Effector memory CD8-positive, alpha-beta T cell (primary cell): Measurements from ENCODE around the gene ZBTB11.
A peak's percentile ranks its signal among the peaks of the same experiment; 100 is the strongest.
"Not testable (repeated sequence)": the region's sequence is repeated elsewhere in the genome, so short reads cannot be mapped to it uniquely, and the experiment has no call there.

Source experiments
- ATAC-seq: fragments of 150-1000 bp; cut with Tn5 transposase; replicated peaks from 2 replicates; pipeline ENCODE4 v1.10.0; 2021; ENCODE audit warnings: mild to moderate bottlenecking, moderate library complexity
- DNase-seq, 3 experiments: peaks; one replicate each; pipeline ENCODE4 v3.0.0; 2021
- H3K27ac Mint-ChIP-seq, 2 donors: one replicate each; pipeline ENCODE4 v1.8.0; 2022; ENCODE audit warnings: mild to moderate bottlenecking in 2 of 2, mixed read lengths in 2 of 2, moderate library complexity in 2 of 2
- H3K27me3 Mint-ChIP-seq, 2 donors: one replicate each; pipeline ENCODE4 v1.8.0; 2022; ENCODE audit warnings: mixed read lengths in 2 of 2
- H3K36me3 Mint-ChIP-seq: one replicate; pipeline ENCODE4 v1.8.0; 2022; ENCODE audit warnings: mild to moderate bottlenecking, moderate library complexity, mixed read lengths; ENCODE audit not compliant: insufficient read depth
- H3K4me1 Mint-ChIP-seq, 2 donors: one replicate each; pipeline ENCODE4 v1.8.0; 2022; ENCODE audit warnings: low read depth in 2 of 2, mixed read lengths in 2 of 2
- H3K4me3 Mint-ChIP-seq, 2 donors: one replicate each; pipeline ENCODE4 v1.8.0; 2022; ENCODE audit warnings: mild to moderate bottlenecking in 2 of 2, mixed read lengths in 2 of 2, moderate library complexity in 2 of 2
- H3K9me3 Mint-ChIP-seq, 2 donors: one replicate each; pipeline ENCODE4 v1.8.0; 2022; ENCODE audit warnings: mixed read lengths in 2 of 2

ZBTB11 gene

DNA sequence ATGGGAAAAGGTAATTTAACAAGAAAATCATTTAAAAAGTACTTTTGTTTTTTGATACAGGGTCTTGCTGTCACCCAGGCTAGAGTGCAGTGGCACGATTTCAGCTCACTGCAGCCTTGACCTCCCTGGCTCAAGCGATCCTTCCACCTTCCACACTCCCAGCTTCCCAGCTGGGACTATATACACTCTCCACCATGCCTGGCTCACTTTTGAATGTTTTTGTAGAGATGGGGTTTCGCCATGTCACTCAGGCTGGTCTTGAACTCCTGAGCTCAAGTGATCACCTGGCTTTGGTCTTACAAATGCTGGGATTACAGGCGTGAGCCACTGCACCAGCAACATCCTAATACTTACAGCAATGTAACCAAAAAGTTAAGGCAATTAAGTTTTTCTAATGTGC lies 3.5 kb upstream of the ZBTB11 start:
- DNase-seq (no peak), ATAC-seq (no peak)
- H3K27ac Mint-ChIP-seq = peak overlapping the region in 1 of 2 donors; percentile 26
- no peaks in the 10 kb centered on the region for H3K9me3 Mint-ChIP-seq
- H3K27me3 Mint-ChIP-seq = no peaks in the 10 kb centered on the region
- H3K4me1 Mint-ChIP-seq = peaks cover 24 to 33% of the 10 kb centered on the region in 2 donors
- H3K36me3 Mint-ChIP-seq = peaks cover 87% of the 10 kb centered on the region
- no peak overlapping the region for H3K4me3 Mint-ChIP-seq

DNA sequence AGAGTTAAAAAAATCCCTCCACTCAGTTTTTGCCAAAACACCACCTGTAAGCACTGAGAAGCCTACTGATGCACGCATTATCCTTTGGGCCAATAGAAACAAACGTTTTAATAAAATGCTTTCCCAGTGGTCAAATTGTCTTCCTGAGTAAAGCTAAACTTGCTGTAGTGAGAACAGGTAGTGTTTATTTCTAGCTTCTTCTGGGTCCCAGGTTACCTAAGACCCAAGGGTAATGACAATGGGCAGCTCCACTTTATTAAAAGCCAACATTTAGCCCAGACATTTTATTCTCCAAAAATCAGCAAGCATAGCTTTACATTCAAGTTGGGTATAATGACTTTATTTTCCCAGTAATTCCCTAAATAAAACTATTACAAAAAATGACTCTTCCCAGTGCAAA lies 1.9 kb upstream of the ZBTB11 start:
- not testable (repeated sequence) for ATAC-seq, H3K9me3 Mint-ChIP-seq, DNase-seq, H3K4me3 Mint-ChIP-seq, H3K27me3 Mint-ChIP-seq, H3K27ac Mint-ChIP-seq
- H3K36me3 Mint-ChIP-seq = peaks cover 77% of the 10 kb centered on the region
- peaks cover 21 to 37% of the 10 kb centered on the region in 2 donors for H3K4me1 Mint-ChIP-seq

DNA sequence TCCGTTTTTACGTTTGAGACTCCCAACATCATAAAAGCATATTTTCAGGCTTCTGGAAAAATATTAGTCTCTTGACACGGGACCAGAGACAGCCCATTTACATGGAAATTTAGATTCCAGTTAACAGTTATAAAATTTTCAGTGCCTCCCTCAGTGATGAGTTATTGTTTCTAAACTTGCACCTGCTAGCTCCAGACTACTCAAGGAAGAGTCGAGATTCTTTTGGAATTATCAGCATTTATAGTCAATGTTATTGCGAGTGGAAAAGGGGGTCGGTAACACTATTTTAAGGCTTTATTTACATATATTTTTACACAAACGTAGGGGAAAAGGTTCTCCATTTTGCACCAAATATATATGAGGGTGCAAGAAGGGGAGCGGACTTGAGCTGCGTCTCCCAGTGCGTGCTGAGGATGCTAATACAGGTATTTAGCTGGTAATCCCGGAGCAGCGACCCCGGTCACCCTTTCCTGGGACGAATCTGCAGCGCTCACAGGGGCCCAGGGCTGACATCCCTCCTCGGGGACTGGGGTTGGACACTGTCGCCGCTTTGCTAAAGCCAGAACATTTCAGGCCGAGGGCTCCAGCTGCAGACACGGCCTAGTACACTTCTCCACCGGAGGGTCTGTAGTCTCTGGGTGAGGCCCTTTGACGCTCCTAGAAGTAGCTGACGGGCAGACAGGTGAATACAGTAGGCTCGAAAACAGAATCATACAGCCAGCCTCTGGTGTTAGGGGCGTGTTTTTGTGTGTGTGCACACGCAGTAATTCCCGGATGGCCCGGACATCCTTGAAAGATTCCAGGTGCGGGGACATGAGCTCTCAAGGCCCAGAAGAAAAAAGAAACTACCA lies 729 bp upstream of the ZBTB11 start:
- Mint-ChIP-seq H3K27ac (peak overlapping the region; percentile 98 to 99), H3K4me3 (peak overlapping the region; percentile 94 to 99), H3K4me1 (peaks cover 24 to 45% of the 10 kb centered on the region in 2 donors), H3K9me3 (no peaks in the 10 kb centered on the region), H3K27me3 (no peaks in the 10 kb centered on the region), H3K36me3 (peaks cover 77% of the 10 kb centered on the region)
- no peak for DNase-seq
- ATAC-seq = no peak

DNA sequence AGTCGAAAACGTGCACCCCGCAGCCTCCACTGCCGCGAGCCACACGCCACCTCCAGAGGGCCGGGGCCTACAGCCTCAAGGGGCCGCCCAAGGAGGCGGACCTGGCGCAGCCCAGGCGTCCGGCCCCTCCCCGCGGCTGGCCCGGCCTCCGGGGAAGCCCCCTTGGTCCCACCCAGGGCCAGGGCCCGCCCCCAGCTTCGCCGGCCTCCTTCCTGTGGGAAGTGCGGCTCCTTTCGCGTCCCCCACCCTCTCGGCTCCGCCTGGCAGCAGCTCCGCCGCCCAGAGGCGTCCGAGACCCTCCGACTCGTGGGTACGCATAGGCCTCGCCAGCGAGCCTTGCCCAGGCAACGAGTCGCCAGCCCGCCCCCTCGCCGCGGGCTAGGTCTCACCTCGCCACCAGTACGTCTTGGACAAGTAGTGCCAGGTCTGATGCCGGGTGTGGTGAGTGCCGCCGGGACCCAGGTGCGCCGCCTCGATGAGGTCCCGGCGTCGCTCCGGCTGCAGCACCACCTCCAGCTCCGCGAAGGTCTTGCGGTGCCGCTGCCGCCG lies 642 bp downstream of the ZBTB11 start:
- ATAC-seq = peak; percentile 86
- DNase-seq = peak; percentile 95 to 97 (median 96)
- Mint-ChIP-seq H3K36me3 (peaks cover 67% of the 10 kb centered on the region), H3K27me3 (no peaks in the 10 kb centered on the region), H3K4me1 (peaks cover 25 to 53% of the 10 kb centered on the region in 2 donors), H3K9me3 (no peaks in the 10 kb centered on the region), H3K4me3 (peak overlapping the region; percentile 94 to 99), H3K27ac (peak overlapping the region; percentile 98 to 99)

DNA sequence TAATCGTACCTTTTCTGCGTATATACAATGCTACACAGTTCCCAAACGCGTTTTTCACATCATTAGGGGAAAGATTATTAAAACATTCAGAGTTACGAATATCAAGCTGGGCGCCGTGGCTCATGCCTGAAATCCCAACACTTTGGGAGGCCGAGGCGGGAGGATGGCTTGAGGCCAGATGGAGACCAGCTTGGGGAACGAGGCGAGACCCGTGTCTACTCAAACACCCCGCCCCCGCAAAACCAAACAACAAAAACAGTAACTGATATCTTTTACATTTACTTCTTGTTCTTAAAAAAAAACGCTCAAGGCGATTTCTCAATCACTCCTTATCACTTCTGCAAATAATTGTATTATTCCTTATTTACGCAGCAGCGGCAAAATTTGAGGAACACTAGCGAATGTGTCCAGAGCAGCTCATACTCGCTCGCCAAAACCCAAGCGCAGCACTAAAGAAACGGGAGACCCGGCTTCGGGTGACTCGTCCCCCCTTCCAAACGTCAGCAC lies 1.2 kb downstream of the ZBTB11 start:
- Mint-ChIP-seq H3K9me3 (no peaks in the 10 kb centered on the region), H3K27ac (peak overlapping the region; percentile 98 to 99), H3K4me1 (peaks cover 23 to 51% of the 10 kb centered on the region in 2 donors), H3K4me3 (peak overlapping the region; percentile 94 to 99), H3K27me3 (no peaks in the 10 kb centered on the region), H3K36me3 (peaks cover 66% of the 10 kb centered on the region)
- no peak for ATAC-seq
- no peak for DNase-seq

DNA sequence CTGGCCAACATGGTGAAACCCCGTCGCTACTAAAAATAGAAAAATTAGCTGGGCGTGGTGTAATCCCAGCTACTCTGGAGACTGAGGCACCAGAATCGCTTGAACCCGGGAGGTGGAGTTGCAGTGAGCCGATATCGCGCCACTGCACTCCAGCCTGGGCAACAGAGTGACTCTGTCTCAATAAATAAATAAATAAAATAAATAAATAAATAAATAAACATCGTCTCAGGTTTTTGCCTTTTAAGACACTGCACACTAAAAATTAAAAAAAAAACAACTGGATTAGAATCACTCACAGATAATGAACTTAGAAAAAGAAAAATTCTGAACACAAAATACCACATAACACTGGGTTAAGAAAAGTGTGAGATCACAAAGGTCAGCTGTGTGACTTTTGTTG lies 2.4 kb downstream of the ZBTB11 start:
- ATAC-seq (no peak), DNase-seq (no peak)
- peak overlapping the region; percentile 94 to 99 for H3K4me3 Mint-ChIP-seq
- peaks cover 23 to 50% of the 10 kb centered on the region in 2 donors for H3K4me1 Mint-ChIP-seq
- H3K9me3 Mint-ChIP-seq = no peaks in the 10 kb centered on the region
- no peaks in the 10 kb centered on the region for H3K27me3 Mint-ChIP-seq
- H3K27ac Mint-ChIP-seq = peak overlapping the region; percentile 82 to 99
- peaks cover 63% of the 10 kb centered on the region for H3K36me3 Mint-ChIP-seq

DNA sequence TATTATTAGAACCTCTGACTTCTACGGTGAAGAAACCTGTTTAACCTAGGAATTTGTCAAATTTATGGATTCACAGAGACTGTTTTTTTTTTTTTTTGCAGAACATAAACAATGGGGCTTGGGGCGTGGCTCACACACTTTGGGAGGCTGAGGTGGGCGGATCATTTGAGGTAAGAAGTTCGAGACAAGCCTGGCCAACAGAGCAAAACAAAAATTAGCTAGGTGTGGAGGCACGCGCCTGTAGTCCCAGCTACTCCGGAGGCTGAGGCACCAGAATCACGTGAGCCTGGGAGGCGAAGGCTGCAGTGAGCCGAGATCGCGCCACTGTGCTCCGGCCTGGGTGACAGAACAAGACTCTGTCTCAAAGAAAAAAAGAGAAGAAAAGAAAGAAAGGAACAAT lies 3.0 kb downstream of the ZBTB11 start:
- ATAC-seq = no peak
- Mint-ChIP-seq H3K27ac (peak overlapping the region; percentile 74 to 82), H3K36me3 (peaks cover 62% of the 10 kb centered on the region), H3K9me3 (no peaks in the 10 kb centered on the region), H3K4me1 (peaks cover 23 to 50% of the 10 kb centered on the region in 2 donors), H3K27me3 (no peaks in the 10 kb centered on the region), H3K4me3 (peak overlapping the region; percentile 26 to 61)
- DNase-seq = no peak

DNA sequence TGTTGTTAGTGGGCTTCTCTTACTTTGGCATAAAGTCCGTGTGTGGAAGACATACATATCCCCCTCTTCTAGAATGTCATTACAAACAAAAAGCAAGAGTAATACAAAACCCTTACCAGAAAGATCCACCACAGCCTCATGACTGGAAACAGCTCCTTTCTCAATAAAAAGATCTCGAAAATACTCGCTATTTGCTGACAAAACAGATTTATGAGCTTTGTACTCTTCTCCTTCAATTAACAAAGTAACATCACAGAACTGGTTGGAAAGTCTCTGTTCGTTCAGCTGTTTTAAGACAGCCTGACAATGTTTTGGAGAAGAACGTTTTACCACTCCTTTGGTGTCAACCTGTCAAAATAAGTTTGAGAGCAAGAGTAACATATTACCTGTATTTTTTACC lies 5.9 kb downstream of the ZBTB11 start:
- DNase-seq = no peak
- ATAC-seq = no peak
- Mint-ChIP-seq H3K4me3 (no peak overlapping the region), H3K27me3 (no peaks in the 10 kb centered on the region), H3K27ac (no peak overlapping the region), H3K36me3 (peaks cover 64% of the 10 kb centered on the region), H3K9me3 (no peaks in the 10 kb centered on the region), H3K4me1 (peaks cover 20 to 43% of the 10 kb centered on the region in 2 donors)

DNA sequence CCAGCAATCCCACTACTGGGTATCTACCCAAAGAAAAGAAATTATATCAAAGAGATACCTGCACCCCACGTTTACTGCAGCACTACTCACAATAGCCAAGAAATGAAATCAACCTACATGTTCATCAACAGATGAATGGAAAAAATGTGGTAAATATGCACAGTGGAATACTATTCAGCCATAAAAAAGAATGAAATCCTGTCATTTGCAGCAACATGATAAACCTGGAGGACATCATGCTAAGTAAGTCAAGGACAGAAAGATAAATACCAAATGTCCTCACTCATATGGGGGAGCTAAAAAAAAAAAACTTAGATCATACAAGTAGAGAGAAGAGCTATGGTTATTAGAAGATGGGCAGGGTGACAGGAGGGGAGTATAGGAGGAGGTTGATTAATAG lies 9.1 kb downstream of the ZBTB11 start:
- no peak for ATAC-seq
- H3K4me1 Mint-ChIP-seq = peaks cover 10 to 24% of the 10 kb centered on the region in 2 donors
- H3K9me3 Mint-ChIP-seq = no peaks in the 10 kb centered on the region
- no peaks in the 10 kb centered on the region for H3K27me3 Mint-ChIP-seq
- peaks cover 77% of the 10 kb centered on the region for H3K36me3 Mint-ChIP-seq
- no peak overlapping the region for H3K4me3 Mint-ChIP-seq
- DNase-seq = no peak
- no peak overlapping the region for H3K27ac Mint-ChIP-seq

DNA sequence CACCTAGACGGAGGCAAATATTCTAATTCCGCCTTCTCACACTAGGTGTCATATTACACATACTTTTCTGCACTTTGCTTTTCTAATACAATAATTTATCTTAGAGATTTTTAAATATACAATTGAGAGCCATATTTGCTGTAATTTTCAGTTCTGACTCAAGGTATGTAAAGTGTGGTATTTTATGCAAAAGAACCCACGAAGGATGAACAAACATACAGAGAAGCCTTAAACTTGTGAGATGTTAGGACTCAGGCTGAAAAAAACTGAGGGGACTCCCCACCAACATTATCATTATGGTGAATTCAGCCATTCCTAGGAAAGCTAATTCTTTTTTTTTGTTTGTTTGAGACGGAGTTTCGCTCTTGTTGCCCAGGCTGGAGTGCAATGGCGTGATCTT lies 9.6 kb downstream of the ZBTB11 start:
- Mint-ChIP-seq H3K27ac (no peak overlapping the region), H3K4me1 (peaks cover 5 to 19% of the 10 kb centered on the region in 2 donors), H3K36me3 (peaks cover 80% of the 10 kb centered on the region), H3K27me3 (no peaks in the 10 kb centered on the region), H3K9me3 (no peaks in the 10 kb centered on the region), H3K4me3 (no peak overlapping the region)
- DNase-seq (no peak), ATAC-seq (no peak)

DNA sequence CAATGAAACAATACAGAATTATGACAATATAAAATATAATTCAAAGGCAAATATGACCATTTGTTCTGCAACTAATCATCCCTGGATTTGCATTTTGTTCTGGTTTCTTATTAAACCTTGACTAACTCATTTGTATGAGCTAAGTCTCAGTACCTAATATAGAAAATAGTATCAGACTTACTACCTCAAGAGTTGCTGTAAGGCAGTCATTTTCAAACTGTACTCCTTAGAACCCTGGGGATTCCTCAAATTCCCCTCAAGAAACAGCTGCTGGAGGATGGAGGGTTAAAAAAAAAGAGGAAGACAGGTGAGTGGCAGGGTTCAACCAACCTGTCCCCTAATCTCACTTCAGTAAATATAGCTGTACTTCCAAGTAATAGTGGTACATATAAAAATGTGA lies 11.1 kb downstream of the ZBTB11 start:
- H3K4me3 Mint-ChIP-seq = no peak overlapping the region
- H3K36me3 Mint-ChIP-seq = peaks cover 87% of the 10 kb centered on the region
- ATAC-seq (no peak), DNase-seq (no peak)
- no peak overlapping the region for H3K27ac Mint-ChIP-seq
- no peaks in the 10 kb centered on the region for H3K27me3 Mint-ChIP-seq
- H3K4me1 Mint-ChIP-seq = peaks cover 5 to 9% of the 10 kb centered on the region in 2 donors
- H3K9me3 Mint-ChIP-seq = no peaks in the 10 kb centered on the region

DNA sequence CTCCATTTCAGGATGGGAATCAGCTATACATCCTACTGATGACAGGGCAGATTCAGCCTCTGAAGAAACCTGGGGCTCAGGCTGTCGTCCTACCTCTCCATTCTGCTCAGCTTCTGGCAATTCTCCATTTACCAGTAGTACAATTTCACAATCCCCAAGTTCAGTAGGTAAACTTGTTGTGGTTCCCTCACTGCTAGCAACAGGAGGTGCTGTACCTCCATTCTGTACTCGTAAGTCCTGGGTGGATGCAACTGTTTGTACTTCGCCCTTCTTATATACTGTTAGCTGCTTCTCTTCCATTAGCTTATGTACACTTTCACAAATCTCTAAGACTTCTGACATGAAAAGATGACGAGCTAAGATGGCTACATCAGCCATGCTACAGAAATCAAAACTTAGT lies 11.6 kb downstream of the ZBTB11 start:
- Mint-ChIP-seq H3K27me3 (no peaks in the 10 kb centered on the region), H3K4me1 (peaks cover 5 to 8% of the 10 kb centered on the region in 2 donors), H3K9me3 (no peaks in the 10 kb centered on the region), H3K4me3 (no peak overlapping the region), H3K27ac (no peak overlapping the region), H3K36me3 (peaks cover 89% of the 10 kb centered on the region)
- DNase-seq (no peak), ATAC-seq (no peak)

DNA sequence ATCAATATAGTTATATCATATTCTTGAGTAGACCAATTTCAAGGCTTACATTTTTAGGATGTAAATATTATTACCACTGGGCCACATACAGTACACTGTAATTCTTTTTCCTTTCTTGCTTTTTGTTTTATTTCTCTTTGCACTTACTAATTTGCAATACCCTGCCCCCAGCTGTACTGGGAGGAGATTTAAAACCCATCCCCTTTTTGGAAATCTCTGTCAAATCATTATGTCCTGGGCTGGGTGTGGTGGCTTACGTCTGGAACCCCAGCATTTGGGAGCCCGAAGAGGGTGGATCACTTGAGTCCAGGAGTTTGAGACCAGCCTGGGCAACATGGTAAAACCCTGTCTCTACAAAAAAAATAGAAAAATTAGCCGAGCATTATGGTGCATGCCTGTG lies 16.2 kb downstream of the ZBTB11 start:
- no peak overlapping the region for H3K27ac Mint-ChIP-seq
- no peak overlapping the region for H3K4me3 Mint-ChIP-seq
- H3K4me1 Mint-ChIP-seq = peaks cover under 1 to 2% of the 10 kb centered on the region in 2 donors
- H3K9me3 Mint-ChIP-seq = no peaks in the 10 kb centered on the region
- DNase-seq (no peak), ATAC-seq (no peak)
- H3K27me3 Mint-ChIP-seq = no peaks in the 10 kb centered on the region
- H3K36me3 Mint-ChIP-seq = peaks cover 96% of the 10 kb centered on the region

DNA sequence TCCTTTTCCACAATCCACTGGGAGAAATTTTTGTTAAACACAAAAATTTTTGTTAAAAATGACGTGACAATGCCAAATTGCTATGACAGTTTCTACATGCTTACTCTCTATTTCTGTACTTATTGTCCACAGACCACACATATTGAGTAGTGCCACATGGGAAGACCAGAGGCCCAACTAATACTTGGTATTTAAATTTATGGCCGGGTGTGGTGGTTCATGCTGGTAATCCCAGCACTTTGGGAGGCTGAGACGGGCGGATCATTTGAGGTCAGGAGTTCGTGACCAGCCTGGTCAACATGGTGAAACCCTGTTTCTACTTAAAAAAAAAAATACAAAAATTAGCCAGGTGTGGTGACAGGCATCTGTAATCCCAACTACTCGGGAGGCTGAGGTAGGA lies 20.3 kb downstream of the ZBTB11 start:
- H3K36me3 Mint-ChIP-seq = peaks cover 99% of the 10 kb centered on the region
- ATAC-seq (no peak), DNase-seq (no peak)
- no peak overlapping the region for H3K4me3 Mint-ChIP-seq
- H3K4me1 Mint-ChIP-seq = no peaks in the 10 kb centered on the region
- no peaks in the 10 kb centered on the region for H3K9me3 Mint-ChIP-seq
- no peaks in the 10 kb centered on the region for H3K27me3 Mint-ChIP-seq
- no peak overlapping the region for H3K27ac Mint-ChIP-seq
